ENCODE measurements around the gene MAMDC4. TPM values are rescaled to one million over a fixed set of nuclear protein-coding genes. Genes with fewer than 3 reads are reported as not detected.

The MAMDC4 gene
- total RNA-seq, 1 donor from 2014 or later: 6.1 TPM

DNA sequence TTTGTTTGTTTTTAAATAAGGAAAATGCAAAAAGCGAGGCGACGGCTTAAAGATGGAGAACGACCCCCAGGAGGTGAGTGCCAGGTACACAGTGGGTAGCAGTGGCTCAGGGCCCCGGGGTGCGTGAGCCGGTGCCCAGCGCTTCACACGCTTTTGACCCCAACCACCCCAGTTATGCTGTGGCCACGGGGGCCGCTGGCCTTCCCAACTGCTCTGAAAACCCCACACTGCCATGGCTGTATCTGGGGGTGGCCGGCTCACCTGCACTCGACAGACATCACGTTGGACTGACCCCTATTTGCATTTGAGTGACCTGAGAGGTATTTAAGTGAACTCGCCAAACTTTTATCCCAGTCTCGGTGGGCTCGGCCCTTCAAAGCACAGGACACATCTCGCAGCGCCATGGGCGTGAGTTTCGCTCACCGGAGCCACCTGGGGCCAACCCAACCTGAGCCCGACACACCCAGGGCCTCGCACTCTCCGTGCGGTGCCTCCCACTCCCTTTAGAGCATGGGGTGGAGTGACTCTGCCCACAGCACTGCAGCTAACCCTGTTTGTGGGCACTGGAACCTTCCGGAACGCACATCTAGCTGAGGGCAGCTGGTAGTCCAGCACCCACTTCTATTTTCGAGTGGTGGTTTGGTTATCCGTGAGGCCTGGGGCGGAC, 23.5 kb upstream of the MAMDC4 start:
- Mint-ChIP-seq H3K9me3 (no peaks in the 10 kb centered on the region), H3K4me3 (no peak overlapping the region), H3K27ac (no peak overlapping the region), H3K4me1 (no peaks in the 10 kb centered on the region), H3K36me3 (ENCODE audit: low read depth) (peaks cover 58% of the 10 kb centered on the region), H3K27me3 (no peaks in the 10 kb centered on the region)
- DNase-seq (no peak), ATAC-seq (ENCODE audit: low read depth) (no peak)
- CTCF ChIA-PET: no interaction called here
- TF ChIP-seq, protein P1, sequence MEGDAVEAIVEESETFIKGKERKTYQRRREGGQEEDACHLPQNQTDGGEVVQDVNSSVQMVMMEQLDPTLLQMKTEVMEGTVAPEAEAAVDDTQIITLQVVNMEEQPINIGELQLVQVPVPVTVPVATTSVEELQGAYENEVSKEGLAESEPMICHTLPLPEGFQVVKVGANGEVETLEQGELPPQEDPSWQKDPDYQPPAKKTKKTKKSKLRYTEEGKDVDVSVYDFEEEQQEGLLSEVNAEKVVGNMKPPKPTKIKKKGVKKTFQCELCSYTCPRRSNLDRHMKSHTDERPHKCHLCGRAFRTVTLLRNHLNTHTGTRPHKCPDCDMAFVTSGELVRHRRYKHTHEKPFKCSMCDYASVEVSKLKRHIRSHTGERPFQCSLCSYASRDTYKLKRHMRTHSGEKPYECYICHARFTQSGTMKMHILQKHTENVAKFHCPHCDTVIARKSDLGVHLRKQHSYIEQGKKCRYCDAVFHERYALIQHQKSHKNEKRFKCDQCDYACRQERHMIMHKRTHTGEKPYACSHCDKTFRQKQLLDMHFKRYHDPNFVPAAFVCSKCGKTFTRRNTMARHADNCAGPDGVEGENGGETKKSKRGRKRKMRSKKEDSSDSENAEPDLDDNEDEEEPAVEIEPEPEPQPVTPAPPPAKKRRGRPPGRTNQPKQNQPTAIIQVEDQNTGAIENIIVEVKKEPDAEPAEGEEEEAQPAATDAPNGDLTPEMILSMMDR (IDR thresholded peaks at IDR 0.05): no peak
- POLR2A ChIA-PET: no interaction called here
- intact Hi-C loops (cut with micrococcal nuclease): no loop called here

DNA sequence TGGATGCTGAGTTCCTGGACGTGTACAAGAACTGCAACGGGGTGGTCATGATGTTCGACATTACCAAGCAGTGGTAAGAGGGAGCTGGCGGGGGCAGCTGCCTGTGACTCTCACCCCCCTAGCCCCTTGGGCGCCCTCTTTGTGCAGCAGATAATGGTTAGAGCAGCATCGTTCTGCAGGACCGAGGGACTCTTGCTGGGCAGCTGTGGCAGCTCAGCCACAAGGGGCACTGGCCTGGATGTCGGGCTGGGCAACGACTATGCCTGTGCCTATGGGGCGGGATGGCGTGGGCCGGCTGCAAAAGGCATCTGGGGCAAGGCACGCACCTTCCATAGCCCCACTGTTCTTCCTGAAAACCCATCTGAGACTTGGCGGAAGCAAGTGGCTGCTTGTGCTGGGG, 22.7 kb upstream of the MAMDC4 start:
- Mint-ChIP-seq H3K4me3 (no peak overlapping the region), H3K9me3 (no peaks in the 10 kb centered on the region), H3K36me3 (ENCODE audit: low read depth) (peaks cover 58% of the 10 kb centered on the region), H3K27me3 (no peaks in the 10 kb centered on the region), H3K4me1 (no peaks in the 10 kb centered on the region), H3K27ac (no peak overlapping the region)
- ATAC-seq (ENCODE audit: low read depth) (no peak), DNase-seq (no peak)
- ChIA-PET CTCF (no interaction called here), POLR2A (interaction anchor here (0.6 kb wide), 1 partner anchor 19 kb away, joined by 3 read pairs; no protein-coding TSS in a partner anchor)
- TF ChIP-seq, protein P1 (IDR thresholded peaks at IDR 0.05): no peak
- intact Hi-C loops (cut with micrococcal nuclease): no loop called here

DNA sequence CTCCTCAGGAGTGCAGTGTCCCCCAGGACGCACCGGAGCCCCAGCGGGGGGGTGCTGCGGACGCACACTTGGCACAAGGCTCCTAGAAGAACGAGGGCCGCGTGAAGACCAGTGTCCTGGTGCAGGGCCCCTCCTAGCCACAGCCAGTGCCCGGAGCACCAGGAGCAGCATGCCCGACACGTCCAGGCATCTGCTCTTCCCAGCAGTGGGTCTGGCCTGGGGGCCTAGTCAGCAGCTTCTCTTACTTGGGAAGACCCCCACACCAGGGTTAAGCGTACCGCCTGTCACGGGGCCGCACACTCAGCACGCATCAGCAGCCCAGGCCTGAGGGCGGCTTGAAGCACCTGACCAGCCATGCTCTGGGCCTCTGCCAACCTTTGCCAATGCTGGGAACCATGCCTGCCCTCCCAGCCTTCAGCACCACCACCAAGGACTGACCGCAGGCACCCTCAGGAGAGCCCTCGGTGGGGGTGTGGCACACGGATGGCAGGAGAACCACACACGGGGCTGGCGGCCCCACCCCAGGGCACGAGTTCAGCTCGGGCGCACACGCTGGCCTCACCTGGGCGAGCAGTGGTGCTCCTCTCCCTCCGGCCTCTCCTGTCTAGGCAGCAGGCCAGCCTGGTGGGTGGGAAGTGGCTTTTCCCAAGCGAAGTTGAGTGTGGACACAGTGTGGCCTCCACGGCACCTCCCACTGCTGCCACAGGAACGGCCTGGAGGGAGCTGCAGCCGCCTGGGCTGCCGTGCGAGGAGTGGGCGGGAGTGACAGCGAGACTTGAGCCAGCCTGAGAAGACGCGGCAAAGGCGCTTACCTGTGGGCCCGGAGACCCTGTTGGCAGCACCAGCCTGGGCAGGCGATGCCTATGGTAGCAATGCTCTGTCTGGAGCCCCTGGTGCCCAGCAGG, 21.9 kb upstream of the MAMDC4 start:
- Mint-ChIP-seq H3K36me3 (ENCODE audit: low read depth) (peaks cover 52% of the 10 kb centered on the region), H3K9me3 (no peaks in the 10 kb centered on the region), H3K4me3 (no peak overlapping the region), H3K27me3 (no peaks in the 10 kb centered on the region), H3K27ac (no peak overlapping the region), H3K4me1 (no peaks in the 10 kb centered on the region)
- intact Hi-C loops (cut with micrococcal nuclease): no loop called here
- ATAC-seq (ENCODE audit: low read depth) (no peak), DNase-seq (no peak)
- TF ChIP-seq, protein P1 (IDR thresholded peaks at IDR 0.05): no peak
- CTCF ChIA-PET: no interaction called here
- POLR2A ChIA-PET: interaction anchor here (0.6 kb wide), 1 partner anchor 18 kb away, joined by 3 read pairs; no protein-coding TSS in a partner anchor

DNA sequence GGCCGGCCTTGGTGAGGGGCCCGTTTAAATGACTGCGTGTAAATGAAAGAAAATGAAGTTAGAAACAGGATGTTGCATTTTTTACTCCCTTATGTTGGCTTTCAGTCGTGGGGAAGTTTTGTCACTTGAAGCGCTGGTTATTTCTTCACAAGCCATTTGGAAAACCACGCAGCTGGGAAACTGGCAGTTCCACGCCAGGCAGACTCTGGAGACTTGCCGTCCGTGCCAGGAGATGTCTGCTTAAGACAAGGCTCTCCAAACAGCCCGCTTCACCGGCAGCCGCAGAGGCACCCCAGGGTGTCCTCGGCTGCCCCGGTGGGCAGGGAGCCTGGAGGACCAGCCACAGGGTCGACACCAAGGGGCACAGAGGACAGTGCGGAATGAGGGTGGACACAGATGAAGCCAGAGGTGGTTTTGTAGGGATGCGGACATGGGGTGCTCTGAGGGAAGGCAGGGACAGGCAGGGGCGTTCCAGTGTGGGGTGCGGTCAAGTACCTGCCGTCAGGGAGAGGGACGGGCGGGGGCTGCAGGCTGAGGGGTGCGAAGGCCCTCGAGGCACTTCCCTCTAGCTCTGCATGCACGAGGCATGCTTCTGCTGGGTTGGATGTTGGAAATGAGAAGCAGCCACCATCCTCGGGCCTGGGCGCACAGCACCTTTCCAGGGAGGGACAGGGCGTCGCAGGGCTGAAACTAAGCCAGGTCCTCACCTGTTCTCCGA, 21.0 kb upstream of the MAMDC4 start:
- CTCF ChIA-PET: no interaction called here
- intact Hi-C loops (cut with micrococcal nuclease): no loop called here
- H3K4me3 Mint-ChIP-seq: no peak overlapping the region
- H3K27me3 Mint-ChIP-seq: no peaks in the 10 kb centered on the region
- H3K36me3 Mint-ChIP-seq (ENCODE audit: low read depth): peaks cover 45% of the 10 kb centered on the region
- no peaks in the 10 kb centered on the region for H3K9me3 Mint-ChIP-seq
- POLR2A ChIA-PET: interaction anchor here (0.5 kb wide), 1 partner anchor 95 kb away, joined by 5 read pairs; no protein-coding TSS in a partner anchor
- H3K4me1 Mint-ChIP-seq: no peaks in the 10 kb centered on the region
- H3K27ac Mint-ChIP-seq: no peak overlapping the region
- DNase-seq (no peak), ATAC-seq (ENCODE audit: low read depth) (no peak)
- TF ChIP-seq, protein P1 (IDR thresholded peaks at IDR 0.05): no peak
